ENCODE results near the gene RNASE7. TPM values are rescaled to one million over a fixed set of nuclear protein-coding genes. Genes with fewer than 3 reads are reported as not detected.
"Not testable (repeated sequence)": the region's sequence is repeated elsewhere in the genome, so short reads cannot be mapped to it uniquely, and the experiment has no call there.

RNASE7 gene
- total RNA-seq, 1 donor from 2014 or later, result 0.39 TPM

DNA sequence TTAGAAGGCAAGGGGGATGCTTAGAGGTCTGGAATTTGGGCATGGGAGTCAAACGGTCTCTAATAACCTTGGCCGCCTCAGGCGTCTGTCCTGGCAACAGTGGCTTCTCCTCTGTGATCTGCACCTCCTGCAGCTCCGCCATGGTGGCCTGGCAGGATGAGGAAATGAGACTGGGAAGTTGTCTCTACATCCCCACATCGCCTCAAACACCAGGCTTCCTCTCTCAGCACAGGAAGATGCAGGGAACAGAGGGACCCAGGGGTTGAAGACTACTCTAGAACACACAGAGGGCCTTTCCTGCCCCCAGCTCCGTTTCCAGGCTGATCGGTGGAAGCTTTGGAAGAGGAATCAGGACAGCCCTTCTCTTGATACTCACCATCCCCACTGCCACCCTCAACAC lies 19.0 kb upstream of the RNASE7 start:
- no peak for DNase-seq (ENCODE audit: low spot score)

DNA sequence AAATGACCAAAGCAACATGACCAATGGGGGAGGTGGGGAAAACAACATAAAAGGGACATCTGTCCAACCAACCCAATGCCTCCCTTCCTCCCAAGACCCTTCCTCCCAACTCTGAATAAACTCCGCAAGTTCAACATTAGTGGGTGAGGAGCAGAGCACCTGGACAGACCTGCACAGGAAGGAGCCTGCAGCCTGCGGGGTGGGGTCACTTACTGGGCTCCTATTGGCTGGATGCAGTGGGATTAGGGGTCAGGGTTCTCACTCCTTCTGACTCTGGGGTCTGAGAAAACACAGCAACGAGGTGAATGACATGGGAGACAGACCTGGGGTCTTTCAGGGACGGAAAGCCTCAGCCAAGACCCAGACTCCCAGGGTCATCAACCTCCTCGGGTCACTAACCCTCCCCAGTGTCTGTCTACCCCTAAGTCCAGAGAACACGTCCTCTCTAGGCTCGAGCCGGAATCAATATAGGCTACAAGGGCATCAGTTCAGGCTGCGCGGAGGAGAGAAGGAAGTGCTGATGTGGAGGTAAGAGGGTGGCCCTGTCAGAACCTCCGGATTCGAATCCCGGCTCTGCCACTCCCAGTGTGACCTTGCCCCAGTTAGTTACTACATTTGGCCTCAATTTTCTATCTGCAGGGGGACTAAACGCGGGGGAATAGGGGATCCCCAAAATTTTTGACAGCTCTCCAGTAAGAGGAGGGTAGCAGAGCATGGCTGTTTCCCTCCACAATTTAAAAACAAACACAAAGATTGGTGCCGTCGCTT lies 18.2 kb upstream of the RNASE7 start:
- DNase-seq (ENCODE audit: low spot score), result no peak

DNA sequence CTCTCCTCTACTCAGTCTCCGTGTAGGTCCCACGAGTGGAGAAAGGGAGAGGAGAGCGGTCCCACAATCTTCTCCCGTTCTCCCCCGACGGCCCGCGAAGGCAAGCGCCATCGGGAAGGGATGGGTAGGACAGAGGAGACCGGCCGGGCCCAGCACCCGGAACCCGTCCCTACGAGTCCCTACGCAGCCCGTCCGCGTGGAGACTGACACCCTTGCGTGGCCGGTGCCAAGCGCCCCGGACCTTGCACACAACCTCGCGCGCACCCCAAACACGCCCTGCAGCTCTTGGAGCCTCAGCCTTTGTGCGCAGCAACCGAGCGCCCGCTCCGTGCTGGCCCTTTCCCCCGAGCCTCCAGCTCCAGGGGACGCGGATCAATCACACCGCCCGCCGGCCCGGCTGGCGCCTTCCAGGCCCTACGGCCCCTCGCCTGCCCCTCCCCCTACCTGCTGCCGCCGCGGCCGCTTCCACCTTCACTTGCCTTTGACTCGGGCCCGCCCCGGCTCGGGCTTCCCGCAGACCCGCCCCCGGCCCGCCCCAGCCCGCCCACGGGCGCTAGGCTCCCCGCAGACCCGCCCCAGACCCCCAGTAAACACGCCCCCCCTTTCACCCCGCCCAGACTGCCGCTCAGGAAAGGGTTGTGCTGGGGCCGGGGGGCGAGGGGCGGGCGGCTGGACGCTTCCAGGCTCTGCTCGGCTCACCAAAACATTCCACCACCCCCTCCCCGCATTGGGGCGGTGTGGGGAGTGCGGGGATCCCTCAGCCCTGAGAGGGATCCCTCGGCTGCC lies 17.4 kb upstream of the RNASE7 start, which contains the start of gene NDRG2:
NDRG2 (minus strand) TSS at position 477 of the 786 bp plus-strand sequence. CDS start 1,746 bp downstream, outside the sequence.
- no peak for DNase-seq (ENCODE audit: low spot score)

DNA sequence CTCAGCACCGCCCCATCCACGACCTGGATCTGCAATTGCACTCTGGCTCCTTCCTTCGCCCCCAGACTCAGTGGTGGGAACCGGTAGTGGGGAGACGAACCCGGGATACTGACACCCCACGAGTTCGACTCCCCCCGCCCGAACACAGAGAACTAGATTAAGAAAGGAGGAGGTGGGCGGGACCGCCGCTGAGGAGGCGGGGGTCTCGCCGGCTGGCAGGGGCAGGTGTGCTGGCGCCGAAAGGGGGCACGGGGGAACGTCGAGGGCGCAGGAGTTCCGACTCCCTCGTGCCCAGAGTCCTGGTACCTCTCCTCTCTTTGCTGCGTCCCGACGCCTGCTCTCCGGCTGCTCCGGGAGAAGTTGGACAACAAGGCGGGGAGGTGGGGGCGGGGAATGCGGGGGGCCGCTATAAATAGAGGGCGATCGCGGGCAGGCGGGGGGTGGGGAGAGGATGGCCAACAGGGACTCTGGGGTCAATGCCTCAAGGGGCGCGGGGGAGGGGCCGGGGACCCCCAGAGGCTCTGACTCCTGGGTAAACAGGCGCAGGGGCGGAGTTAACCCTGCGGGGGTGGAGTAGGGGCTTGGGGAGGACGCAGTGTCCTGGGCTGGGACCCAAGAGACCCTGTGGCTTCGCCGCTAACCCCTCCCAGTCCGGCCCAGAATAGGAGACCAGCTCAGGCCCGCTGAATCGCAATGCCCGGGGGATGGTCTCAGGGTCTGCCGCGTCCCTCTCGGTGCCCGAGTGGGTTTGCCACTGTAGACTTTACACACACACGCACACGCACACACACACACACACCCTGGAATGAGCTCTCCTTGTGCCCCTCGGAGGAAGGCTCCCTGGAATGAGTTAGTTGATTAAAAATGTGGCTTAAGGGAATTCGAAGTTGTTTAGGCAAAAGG lies 16.5 kb upstream of the RNASE7 start:
- no peak for DNase-seq (ENCODE audit: low spot score)

DNA sequence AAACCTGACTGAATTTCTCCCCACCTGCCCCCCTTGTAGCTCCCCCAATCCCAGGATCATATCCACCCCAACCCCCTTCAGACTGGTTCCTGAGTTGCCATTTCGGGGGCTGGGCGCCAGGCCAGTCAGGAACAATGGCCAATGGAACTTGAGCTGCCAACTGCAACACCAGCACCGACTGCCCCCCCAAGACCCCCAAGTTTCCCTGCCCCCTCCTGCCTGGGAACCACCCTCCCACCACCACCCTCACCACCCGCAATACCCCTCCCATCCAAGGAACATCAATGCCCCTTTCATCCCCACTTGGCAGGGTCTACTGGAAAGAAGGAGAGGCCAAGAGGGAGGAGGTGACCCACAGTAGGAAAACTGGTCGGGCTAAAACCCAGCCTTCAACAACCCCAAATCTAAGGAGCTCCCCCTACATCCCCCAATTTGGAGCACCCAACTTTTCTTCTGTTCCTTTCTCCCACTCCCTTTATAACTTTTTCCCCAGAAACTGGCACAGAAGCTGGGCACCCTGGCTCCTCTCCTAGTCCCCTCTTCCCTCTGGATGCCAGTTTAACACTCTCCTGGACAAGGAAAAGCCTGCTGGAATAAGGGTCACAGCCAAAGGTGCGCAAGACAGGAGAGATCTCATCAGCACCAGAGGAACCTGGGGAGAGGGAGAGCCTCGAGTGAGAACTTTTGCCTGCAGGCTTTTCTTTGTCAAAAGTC lies 15.7 kb upstream of the RNASE7 start:
- no peak for DNase-seq (ENCODE audit: low spot score)

DNA sequence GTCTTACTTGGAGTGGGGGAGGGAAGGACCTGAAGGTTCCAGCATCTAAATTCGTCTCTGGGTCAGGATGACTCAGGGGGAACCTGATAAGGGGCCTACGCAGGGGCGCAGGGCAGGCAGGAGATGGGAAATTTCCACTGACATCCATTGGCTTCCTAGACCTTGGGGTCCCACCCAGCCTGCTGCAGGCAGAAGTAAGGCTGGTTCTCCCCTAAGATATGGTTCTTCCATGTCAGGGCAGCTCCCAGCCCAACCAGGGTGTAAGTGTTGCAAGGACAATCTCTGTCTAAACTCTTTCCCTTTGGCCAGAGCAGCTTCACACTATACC lies 15.2 kb upstream of the RNASE7 start:
- no peak for DNase-seq (ENCODE audit: low spot score)

DNA sequence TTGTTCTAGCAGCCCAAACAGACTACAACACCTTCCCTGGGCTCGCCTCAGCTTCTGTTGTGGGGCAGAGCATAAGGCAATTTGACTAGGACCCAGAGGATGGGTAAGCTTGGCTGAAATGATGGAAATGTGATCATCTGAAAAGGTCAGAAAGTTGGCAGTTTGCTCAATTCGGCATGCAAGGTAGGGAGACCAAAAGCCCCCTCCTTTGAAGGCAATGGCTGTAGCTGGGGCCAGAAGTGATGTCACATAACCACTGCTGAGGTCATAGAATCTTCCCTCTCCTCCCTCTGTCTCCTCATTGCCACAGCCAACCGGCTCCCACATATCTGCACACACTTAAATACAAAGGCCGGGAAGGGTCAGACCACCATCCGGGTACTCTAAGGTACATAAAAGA lies 12.2 kb upstream of the RNASE7 start, which contains the start of gene TPPP2:
TPPP2 (plus strand) TSS at position 301 of the 400 bp plus-strand sequence. CDS start 365 bp downstream, outside the sequence.
- no peak for DNase-seq (ENCODE audit: low spot score)

DNA sequence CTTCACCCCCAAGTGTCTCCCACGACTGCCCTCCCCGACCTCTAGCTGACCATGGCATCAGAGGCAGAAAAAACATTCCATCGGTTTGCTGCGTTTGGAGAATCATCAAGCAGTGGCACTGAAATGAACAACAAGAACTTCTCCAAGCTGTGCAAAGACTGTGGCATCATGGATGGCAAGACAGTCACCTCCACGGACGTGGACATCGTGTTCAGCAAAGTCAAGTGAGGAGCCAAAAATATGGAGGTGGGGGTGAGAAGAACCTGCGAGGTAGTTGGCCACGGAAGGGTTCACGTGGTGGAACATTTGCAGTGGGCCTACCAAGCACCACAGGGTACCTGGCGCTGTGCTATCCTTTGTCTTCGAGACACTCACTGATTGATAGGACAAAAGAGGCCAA lies 11.6 kb upstream of the RNASE7 start:
- no peak for DNase-seq (ENCODE audit: low spot score)

DNA sequence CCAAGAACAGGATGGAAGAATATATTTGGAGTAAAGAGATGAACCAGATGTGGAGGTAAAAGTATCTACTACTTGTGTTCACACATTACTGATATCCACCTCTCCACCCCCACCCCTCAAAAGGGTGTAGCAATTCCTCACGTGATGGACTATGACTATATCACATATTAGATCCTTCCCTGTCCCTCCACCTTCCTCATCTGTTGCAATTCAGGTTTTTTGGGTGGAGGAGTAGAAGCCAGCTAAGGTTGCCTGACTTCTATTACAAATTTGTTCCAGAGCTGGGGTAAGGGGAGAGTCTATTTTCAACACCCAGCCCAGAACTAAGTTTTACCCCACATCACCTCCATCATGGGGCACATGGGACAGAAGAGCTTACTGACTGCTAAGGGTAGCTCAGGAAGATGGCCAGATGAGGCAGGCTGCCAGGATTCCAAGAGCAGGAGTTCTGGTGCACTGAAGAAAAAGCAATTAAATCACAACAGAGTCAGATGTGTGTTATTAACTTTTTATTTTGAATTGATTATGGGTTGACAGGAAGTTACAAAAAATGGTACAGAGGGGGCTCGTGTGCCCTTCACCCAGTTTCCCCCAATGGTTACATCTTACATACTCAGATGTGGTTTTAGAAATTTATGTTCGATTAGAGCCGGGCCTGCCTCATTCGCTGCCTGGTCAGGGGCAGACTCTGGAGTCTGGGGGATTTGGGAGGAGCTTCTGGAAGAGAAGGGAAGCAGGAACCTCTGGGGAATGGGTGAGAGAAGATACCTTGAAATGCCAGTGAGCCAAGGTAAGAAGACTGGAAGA lies 9.6 kb upstream of the RNASE7 start:
- DNase-seq (ENCODE audit: low spot score), result no peak

DNA sequence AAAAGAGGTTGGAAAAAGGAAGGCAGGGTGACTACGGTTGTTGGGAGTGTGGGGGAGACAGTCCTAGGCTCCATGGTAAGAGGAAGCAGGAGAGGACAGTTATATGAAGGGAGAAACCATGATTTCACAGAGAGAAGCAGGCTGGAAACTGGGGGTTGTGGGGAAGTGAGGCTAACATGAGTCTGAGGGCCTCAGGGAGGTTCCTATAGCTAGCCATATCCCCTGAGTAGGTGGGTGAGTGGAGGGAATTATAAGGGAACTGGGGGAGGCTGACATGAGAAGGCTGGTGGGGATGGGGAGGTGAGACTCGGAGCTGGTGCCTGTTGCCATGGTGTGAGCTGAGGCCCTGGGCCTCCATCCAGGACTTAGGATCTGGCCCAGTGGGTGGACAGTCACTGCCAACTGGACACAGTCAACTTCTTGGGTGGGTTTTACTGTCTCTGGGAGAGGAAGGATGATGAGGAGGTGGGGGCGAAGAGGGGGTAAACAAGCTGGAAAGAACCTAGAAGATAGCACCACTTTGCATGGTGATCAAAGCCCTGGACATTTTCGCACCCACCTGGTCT lies 8.9 kb upstream of the RNASE7 start:
- DNase-seq (ENCODE audit: low spot score), result no peak

DNA sequence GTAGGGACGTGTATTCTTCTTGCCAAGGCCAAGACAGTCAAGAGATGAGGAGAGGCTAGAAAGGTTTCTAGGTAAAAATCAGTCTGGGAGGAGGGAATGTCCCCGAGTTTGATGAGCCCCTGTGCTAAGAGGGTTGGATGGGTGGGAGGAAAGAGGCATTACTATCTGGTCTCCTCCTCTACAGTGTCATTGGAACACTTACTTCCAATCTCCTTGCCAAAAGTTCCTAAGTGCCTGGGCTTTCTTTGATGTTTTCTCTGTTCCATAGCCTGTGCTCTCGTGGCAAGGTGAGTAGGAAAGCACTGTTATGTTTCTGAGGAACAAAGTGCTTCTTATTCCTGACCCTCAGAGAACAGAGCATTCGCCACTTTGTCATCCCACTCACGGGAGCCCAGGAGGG lies 7.5 kb upstream of the RNASE7 start, which contains the start of gene RNASE13:
RNASE13 (minus strand) TSS at position 101 of the 400 bp plus-strand sequence. CDS start 519 bp downstream, outside the sequence.
- no peak for DNase-seq (ENCODE audit: low spot score)

DNA sequence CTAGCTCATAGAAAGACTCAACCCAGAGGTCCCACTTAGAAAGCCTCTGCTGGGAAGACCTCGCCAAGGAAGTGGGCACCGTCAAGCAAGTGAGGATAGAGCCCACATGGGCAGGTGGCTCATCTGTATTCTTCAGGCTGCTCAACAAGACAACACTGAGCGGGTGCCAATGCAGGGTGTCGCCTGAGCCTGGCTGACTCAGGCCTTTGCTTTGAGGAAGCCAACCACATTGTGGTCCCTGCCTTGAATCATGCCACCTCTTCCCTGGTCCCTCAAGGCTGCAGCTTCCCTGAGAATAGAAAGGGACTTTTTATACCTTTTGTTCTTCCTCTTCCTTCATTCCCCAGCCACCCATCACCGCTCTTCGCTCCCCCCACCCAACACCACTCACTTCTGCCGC lies 5.4 kb upstream of the RNASE7 start:
- DNase-seq (ENCODE audit: low spot score), result no peak

DNA sequence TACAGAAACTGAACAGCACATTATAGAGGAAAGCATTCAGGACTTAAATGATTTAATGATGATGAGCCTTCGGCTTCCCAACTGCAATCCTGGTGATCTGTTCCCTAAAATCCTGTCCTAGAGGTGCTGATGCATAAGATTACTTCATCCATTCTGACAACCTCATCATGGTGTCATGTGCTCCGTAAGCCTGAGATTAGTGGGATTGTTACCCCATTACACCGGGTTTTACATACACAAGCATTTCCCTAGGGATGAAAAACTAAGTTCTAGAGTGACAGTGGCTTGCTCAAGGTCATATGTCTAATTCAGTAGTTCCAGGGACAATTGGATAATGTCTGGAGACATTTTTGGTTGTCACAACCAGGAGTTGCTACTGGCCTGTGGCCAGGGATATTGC lies 5.0 kb upstream of the RNASE7 start:
- DNase-seq (ENCODE audit: low spot score), result no peak

DNA sequence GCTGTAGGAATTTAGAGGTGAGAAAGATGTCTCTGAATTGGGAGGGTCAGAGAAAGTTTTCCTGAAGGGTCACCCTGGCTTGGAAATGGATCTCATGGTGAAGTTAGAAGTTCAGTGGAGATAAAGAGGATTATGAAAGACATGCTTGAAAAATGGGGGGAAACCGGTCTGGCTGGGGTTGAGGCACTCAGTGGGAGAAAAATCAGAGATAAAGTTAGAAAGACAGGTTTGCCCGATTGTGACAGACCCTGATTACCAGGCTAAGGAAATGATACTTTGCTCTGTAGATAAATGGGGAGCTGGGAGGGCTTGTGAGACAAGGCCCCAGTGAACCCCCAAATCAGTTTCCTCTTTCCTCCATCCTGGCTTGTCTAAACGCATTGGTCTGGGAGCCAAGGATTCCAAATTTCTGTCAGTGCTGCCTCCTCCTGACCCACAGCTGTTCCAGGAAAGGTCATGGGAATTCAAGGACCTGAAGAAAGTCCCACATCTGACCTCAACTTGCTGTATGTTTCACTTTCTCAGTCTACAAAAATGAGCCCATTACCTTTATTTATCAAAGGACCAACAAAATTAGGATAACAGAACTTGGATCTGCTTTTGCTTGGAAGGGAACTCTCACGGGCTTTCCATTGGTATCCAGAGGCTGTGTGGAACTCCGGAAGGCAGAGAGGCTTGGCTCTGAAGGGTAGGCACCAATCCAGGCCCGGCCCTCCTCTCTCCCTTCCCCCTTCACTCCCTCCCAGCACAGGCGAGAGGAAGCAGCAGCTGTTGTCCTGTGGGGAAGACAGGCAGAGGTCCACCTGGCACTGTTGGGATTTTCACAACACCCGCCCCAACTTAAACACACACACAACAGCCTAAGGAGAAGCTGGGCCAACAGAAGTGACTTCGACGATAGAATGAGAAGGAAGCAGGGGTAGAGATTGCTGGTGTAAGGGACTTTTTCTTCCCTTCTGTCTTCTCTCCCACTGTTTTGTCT lies 3.4 kb upstream of the RNASE7 start:
- DNase-seq (ENCODE audit: low spot score), result no peak

DNA sequence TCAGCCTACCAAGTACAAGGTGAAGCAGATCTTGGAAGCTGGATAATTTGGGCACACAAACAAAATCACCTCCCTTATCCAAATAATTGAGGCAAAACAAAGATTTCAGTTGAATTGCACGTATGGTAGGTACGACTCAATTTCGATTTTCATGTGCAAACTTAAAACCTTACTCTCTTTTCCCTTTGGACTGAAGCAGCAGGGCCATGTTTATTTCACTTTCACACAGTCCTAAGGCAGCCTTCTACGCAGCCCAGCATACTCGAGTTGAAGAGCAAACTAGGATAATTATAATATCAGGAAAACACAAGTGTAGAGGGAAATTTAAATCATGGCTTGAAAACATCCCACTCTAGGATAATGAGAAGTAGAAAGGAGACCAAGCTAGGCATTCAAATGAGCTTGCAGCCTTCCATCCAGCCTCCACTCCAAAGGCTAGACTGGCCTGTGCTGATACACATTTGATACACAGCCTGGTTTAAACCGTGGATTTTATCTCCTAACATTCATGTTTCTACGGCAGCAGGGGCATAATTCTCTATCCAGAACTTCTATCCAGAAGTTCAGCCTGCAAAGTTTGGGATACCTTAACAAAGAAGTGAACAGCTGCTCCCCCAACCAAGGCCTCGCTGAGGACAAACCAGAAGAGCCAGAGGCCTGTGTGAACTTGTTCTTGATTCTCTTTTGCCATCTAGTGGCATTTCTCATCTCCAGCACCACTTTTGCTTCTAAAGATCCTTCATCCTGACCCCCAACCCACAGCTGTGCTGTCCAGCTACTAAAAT lies 2.4 kb upstream of the RNASE7 start:
- DNase-seq (ENCODE audit: low spot score), result no peak

DNA sequence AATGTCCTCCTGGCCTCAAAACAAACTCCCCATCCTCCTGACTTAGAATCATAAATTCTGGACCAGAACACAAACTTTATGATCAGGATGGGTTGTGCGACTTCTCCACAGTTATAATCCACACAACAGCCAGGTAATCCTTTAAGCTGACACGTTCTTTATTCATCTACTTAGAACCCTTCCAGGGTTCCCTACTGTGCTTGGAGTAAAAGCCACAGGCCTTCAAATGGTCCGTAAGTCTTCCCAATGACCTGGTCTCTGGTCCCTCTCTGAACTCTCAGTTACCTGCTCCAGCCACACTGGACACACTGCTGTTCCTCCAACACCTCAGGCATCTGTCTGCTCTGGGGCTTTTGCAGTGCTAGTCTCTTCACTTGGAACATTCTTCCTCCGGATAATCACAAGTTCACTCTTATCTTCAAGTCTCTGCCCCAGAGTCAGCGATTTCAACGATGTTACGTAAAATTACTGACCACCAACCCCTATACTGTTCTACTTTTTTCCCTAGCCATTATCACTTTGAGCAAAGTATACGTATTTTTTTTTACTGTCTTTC lies 1.7 kb upstream of the RNASE7 start:
- no peak for DNase-seq (ENCODE audit: low spot score)

DNA sequence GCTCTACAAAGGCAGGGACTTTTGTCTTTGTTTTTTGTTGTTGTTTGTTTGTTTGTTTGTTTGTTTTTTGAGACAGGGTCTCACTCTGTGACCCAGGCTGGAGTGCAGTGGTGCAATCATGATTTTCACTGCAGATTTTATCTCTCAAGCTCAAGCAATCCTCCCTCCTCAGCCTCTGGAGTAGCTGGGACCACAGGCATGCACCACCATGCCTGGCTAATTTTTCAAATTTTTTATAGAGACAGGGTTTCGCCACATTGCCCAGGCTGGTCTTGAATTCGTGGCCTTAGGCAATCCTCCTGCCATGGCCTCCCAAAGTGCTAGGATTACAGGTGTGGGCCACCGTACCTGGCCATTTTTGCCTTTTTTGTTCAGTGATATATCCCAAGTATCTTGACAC lies 1.2 kb upstream of the RNASE7 start:
- DNase-seq (ENCODE audit: low spot score), result not testable (repeated sequence)
